Tibial nerve (tissue), 4 donors: ENCODE data around the gene SMPD4.
"Not testable (repeated sequence)": the region's sequence is repeated elsewhere in the genome, so short reads cannot be mapped to it uniquely, and the experiment has no call there.

ENCODE experiments used
- CTCF ChIP-seq, 5 experiments: fragments of 200-600 bp in 3 of 5; fragments of 450-650 bp in 2 of 5; sonication (generic) in 3 of 5; IDR thresholded peaks; one replicate each; pipeline ENCODE4 v1.5.1; 2016 to 2019; ENCODE audit warnings: antibody characterized with exemption in 5 of 5, mild to moderate bottlenecking in 3 of 5, moderate library complexity in 2 of 5
- EP300 ChIP-seq, 2 donors: sonication (generic); formaldehyde crosslinking; IDR thresholded peaks; one replicate each; pipeline ENCODE4 v1.6.1; 2017; ENCODE audit warnings: antibody characterized with exemption in 2 of 2, mild to moderate bottlenecking in 1 of 2
- POLR2A ChIP-seq, 2 donors: fragments of 450-650 bp; IDR thresholded peaks; one replicate each; pipeline ENCODE4 v1.6.1; 2017; ENCODE audit warnings: antibody characterized with exemption in 2 of 2, mild to moderate bottlenecking in 2 of 2, moderate library complexity in 2 of 2

- TF ChIP-seq CTCF, POLR2A, EP300 (IDR thresholded peaks at IDR 0.05): not testable (repeated sequence)
These were observed 20.3 kb downstream of the SMPD4 start for GRCh38 chr2:130160838-130161705.
